ENCODE measurements around the gene SUPT7L.

The SUPT7L gene, protein sequence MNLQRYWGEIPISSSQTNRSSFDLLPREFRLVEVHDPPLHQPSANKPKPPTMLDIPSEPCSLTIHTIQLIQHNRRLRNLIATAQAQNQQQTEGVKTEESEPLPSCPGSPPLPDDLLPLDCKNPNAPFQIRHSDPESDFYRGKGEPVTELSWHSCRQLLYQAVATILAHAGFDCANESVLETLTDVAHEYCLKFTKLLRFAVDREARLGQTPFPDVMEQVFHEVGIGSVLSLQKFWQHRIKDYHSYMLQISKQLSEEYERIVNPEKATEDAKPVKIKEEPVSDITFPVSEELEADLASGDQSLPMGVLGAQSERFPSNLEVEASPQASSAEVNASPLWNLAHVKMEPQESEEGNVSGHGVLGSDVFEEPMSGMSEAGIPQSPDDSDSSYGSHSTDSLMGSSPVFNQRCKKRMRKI

DNA sequence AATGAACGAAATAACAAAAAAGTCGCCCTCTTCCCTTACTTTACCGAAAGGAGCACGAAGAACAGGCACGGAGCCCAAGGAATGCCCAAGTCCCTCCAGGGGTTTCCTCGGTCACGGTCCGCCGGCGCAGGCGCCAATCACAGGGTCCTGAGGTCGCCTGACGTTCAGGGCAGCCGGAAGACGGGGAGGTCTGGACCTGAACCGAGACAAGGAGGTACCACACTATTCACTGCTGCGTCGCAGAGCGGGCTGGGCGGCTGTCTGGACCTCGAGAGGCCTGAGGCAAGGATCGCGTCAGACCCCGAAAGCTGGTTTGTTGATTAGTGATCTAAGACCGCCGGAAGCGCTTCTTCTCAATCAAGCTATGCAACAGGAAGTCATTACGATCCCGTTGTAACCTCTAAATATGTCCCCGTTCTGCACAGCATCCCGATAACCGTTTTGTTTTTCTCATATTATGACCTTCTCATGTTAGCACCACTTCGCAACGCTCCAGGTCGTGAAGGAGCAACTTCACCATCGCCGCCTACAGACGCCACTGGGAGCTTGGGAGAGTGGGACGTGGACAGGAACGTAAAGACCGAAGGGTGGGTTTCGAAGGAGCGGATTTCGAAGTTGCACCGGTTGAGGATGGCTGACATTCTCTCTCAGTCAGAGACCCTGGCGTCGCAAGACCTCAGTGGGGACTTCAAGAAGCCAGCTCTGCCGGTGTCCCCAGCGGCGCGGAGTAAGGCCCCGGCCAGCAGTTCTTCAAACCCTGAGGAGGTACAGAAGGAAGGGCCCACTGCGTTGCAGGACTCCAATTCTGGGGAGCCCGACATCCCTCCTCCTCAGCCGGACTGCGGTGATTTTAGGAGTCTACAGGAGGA lies at the start of gene SUPT7L, which contains the start of gene SLC4A1AP:
Gene SUPT7L (minus strand): TSS at position 330 of the 869 bp plus-strand sequence. CDS start 1,422 bp downstream, outside the sequence.
Gene SLC4A1AP (plus strand): TSS at position 605 of the 869 bp plus-strand sequence. CDS start 26 bp downstream, at position 631.
- in situ Hi-C loops (cut with HindIII; ENCODE audit: low pct_unique_long_range_greater_than_20kb, low sequenced_read_pairs): no loop called here
- DNase-seq (ENCODE audit: low read depth in 1 of 2, low spot score in 1 of 2): peak; percentile 37 to 82

DNA sequence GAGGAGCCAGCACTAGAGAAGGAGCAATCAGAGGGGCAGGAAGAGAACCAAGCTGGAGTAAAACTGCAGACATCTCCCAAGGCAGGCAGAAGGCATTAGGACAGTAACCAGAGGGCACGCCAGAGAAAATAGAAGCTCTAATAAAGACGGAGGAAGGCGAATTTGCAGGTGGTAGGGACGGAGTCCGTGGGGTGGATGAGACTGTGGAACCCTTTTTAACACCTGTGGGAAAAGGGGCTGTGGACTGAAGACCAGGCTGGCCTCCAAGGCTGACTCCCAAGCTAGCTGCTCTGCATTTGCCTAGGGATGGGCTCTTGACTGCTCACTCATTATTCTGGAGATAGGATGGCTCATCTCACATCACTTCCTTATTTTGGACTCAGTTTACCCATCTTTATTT lies 49.8 kb upstream of the SUPT7L start:
- TF ChIP-seq JUND (IDR thresholded peaks at IDR 0.05; ENCODE audit: low read depth): no peak
- in situ Hi-C loops (cut with HindIII; ENCODE audit: low pct_unique_long_range_greater_than_20kb, low sequenced_read_pairs): no loop called here
- DNase-seq (ENCODE audit: low read depth in 1 of 2, low spot score in 1 of 2): no peak

More for the DNA sequence above, at the start of gene SUPT7L, which contains the start of gene SLC4A1AP:
- no peak for TF ChIP-seq JUND (IDR thresholded peaks at IDR 0.05; ENCODE audit: low read depth)

DNA sequence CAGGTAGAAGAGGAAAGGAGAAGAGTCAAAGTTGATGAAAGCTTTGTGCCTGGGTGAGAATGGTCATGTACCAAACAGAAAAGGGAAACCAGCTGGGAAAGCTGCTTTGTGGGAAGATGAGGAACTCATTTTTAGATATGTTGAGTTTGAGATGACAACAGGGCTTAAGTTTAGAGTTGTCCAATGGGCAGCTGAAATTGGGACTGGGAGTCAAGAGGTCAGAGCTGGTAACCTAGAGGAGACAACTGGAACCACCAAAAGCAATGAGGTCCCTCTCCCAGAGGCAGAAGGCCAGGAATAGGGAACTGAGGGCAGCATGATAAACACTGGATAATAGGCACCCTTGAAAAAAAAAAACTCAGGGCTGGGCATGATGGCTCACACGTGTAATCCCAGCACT lies 49.1 kb upstream of the SUPT7L start:
- DNase-seq (ENCODE audit: low read depth in 1 of 2, low spot score in 1 of 2): no peak
- no peak for TF ChIP-seq JUND (IDR thresholded peaks at IDR 0.05; ENCODE audit: low read depth)
- in situ Hi-C loops (cut with HindIII; ENCODE audit: low pct_unique_long_range_greater_than_20kb, low sequenced_read_pairs): no loop called here

DNA sequence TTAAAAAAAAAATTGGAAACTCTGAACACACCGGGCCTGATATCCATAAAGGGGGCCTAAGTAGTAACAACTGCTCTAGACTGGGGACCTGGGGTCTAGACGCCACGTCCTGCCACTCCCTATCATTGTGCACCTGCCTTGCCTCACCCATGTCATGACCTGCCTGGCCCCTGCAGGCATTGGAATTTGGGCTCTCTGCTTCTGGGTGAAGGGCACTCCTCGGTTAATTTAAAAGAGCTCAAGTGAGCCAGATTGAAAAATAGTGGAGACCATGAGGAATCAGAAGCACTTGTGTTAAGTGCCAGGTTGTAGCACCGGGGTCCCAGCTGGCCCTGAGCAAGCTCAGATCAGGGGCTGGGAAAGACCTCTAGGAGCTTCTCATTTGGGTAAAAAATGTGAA lies 48.4 kb upstream of the SUPT7L start:
- TF ChIP-seq JUND (IDR thresholded peaks at IDR 0.05; ENCODE audit: low read depth): no peak
- in situ Hi-C loops (cut with HindIII; ENCODE audit: low pct_unique_long_range_greater_than_20kb, low sequenced_read_pairs): no loop called here

DNA sequence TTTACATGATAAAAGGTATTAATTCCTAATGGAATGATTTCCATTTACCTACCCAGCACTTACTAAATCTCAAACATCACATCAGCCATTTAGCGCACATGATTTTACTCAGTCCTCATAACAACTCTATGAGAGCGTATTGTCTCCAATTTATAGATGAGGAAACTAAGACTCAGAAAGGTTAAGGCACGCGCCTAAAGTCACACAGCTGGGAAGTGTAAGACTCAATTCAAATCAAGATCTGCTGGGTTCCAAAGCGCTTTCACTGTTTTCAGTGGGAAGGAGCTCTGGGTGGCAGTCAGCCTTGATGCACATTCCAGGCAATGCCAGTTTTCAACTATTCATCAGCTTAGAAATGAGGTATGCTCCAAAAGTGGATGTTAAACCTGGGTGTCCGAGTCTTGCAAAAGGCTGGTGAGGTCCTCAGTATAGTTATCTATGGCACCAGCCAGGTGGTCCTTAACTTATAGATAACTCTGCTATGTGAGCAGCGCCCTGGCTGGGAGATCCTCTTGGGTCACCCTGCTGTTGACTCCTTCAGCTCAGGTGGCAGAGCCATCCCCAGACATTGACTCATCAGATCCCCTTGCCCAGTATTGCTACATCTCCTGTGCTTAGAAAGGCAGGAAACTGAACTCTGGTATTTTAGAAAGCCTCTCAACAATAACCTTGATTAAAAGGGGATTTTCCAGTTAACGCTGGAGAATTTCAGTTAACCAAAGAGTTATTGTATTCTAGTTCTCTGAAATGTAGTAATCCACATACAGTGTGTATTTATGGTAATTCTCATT lies 47.4 kb upstream of the SUPT7L start:
- TF ChIP-seq JUND (IDR thresholded peaks at IDR 0.05; ENCODE audit: low read depth): no peak
- in situ Hi-C loops (cut with HindIII; ENCODE audit: low pct_unique_long_range_greater_than_20kb, low sequenced_read_pairs): no loop called here
- no peak for DNase-seq (ENCODE audit: low read depth in 1 of 2, low spot score in 1 of 2)

More for the DNA sequence above, 48.4 kb upstream of the SUPT7L start:
- DNase-seq (ENCODE audit: low read depth in 1 of 2, low spot score in 1 of 2): no peak

DNA sequence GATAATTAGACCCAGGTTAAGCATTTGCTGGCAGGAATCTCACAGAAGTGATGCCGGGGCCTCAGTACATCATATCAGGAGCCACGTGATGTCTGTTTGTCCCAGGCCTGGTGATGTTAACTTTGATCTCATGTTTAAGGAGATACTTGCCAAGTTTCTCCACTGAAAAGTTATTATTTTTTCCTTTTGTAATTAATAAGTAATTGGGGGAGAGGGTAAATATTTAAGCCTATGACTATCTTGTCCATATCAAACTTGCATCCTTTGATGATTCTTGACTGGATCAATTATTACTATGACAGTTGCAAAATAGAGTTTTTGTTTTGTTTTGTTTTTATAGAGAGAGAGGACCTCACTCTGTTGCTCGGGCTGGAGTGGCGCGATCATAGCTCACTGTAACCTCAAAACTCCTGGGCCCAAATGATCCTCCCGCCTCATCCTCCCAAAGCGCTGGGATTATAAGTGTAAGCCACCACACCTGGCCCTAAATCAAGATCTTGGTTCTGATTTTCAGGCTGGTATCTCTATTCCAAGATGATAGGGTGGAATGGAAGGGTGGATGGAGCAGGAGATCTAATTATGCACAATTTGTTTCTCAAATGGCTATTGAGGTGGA lies 46.7 kb upstream of the SUPT7L start:
- in situ Hi-C loops (cut with HindIII; ENCODE audit: low pct_unique_long_range_greater_than_20kb, low sequenced_read_pairs): no loop called here
- no peak for TF ChIP-seq JUND (IDR thresholded peaks at IDR 0.05; ENCODE audit: low read depth)
- no peak for DNase-seq (ENCODE audit: low read depth in 1 of 2, low spot score in 1 of 2)

DNA sequence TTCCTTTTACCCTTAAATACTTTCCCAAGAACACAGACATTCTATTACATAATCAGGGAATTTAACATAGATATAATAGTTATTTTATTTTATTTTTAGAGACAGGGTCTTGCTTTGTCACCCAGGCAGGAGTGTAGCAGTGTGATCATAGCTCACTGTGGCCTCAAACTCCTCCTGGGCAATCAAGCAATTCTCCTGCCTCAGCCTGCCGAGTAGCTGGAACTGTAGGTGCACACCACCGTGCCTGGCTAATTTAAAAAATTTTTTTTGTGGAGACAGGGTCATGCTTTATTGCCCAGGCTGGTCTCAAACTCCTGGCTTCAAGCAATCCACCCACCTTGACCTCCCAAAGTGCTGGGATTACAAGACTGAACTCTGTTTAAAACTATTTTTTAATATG lies 45.9 kb upstream of the SUPT7L start:
- no peak for TF ChIP-seq JUND (IDR thresholded peaks at IDR 0.05; ENCODE audit: low read depth)
- in situ Hi-C loops (cut with HindIII; ENCODE audit: low pct_unique_long_range_greater_than_20kb, low sequenced_read_pairs): no loop called here
- DNase-seq (ENCODE audit: low read depth in 1 of 2, low spot score in 1 of 2): no peak

DNA sequence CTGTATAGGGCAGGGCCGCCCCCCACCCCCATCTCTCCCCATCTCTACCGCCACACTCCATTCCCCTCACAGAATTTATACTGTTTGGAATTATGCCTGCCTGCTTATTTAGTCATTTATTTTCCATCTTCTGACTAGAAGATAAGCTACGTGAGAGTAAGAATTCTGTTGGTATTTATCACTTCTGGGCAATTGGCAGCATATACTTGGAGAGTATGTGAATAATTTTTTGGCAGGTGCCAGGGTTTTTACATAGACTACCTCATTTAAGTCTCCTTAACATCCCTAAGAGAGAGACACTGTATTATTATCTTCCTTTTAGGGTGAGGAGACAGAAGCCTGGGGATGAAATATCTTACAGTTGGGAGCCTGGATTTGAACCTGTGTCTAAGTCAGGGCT lies 45.3 kb upstream of the SUPT7L start:
- in situ Hi-C loops (cut with HindIII; ENCODE audit: low pct_unique_long_range_greater_than_20kb, low sequenced_read_pairs): no loop called here
- DNase-seq (ENCODE audit: low read depth in 1 of 2, low spot score in 1 of 2): no peak
- no peak for TF ChIP-seq JUND (IDR thresholded peaks at IDR 0.05; ENCODE audit: low read depth)

DNA sequence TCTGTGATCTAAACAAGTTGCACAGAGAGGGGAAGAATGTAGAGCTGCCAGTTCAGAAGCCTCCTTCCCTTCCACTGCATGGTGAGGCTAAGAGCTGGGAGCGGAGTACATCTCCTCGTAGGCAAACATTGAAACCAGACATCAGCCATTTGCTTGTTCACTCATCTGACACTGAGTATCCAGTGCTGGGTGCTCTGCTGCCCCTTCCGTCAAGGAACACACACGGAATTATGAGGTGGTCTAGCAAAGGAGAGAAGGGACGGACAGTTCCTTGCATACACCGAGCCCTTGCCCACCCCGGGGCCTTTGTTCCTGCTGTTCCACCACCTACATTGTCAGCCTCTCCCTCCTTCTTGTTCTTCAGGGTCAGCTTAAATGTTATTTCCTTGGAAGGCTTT lies 44.8 kb upstream of the SUPT7L start:
- in situ Hi-C loops (cut with HindIII; ENCODE audit: low pct_unique_long_range_greater_than_20kb, low sequenced_read_pairs): no loop called here
- no peak for DNase-seq (ENCODE audit: low read depth in 1 of 2, low spot score in 1 of 2)
- TF ChIP-seq JUND (IDR thresholded peaks at IDR 0.05; ENCODE audit: low read depth): no peak

DNA sequence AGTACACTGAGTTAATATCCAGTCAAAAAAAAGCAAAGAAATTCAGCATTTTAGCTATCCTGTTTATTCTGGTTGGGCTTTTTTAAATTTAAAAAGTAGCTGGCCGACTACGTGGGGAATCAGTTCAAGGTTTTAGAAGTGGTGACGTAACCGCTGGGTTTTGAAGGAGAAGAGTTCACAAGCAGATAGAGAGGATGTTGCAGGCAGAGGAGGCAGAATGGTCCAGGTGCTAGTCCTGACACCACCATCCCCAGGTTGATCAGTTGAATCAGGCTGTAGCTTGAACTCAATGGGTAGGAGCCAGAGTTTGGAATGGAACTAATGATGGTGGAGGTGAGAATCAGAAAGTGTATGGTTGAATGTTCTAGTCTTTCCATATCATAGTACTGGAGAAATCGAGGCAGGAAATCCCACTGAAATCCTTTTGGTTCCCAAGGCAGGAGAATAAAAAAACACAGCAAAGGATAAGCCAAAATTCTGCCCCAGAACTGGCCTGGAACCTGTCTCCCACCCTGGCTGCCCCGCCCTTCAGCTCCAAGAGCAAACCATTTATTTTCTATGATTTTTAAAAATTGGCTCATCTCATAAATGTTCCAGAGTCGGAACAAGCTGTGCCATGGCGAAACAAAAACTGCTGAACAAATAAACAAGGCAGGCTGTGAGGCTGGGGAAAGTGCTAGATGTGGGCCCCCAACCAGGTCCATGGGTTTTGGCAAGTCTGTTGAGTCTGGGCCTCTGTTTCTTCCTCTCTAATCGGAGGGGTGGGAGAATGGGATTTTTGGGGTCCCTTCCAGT lies 44.2 kb upstream of the SUPT7L start:
- DNase-seq (ENCODE audit: low read depth in 1 of 2, low spot score in 1 of 2): no peak
- in situ Hi-C loops (cut with HindIII; ENCODE audit: low pct_unique_long_range_greater_than_20kb, low sequenced_read_pairs): no loop called here
- no peak for TF ChIP-seq JUND (IDR thresholded peaks at IDR 0.05; ENCODE audit: low read depth)

All from T47D (cell line).